ENCODE results near the gene CYP2W1.

CYP2W1 gene

GRCh38 chr7:946256-946996, 36.6 kb upstream of the CYP2W1 start:
- TF ChIP-seq CTCF (IDR thresholded peaks at IDR 0.05; ENCODE audit: low read depth, low read length) = no peak
- no peak overlapping the region for H3K4me3 ChIP-seq (replicated peaks in 1 of 2; ENCODE audit: low read depth in 2 of 2, low read length in 2 of 2)

GRCh38 chr7:947391-948210, 35.4 kb upstream of the CYP2W1 start:
- H3K4me3 ChIP-seq (replicated peaks in 1 of 2; ENCODE audit: low read depth in 2 of 2, low read length in 2 of 2) = no peak overlapping the region
- no peak for TF ChIP-seq CTCF (IDR thresholded peaks at IDR 0.05; ENCODE audit: low read depth, low read length)
- no peak for DNase-seq (ENCODE audit: low read depth in 2 of 2)

More at GRCh38 chr7:946256-946996, 36.6 kb upstream of the CYP2W1 start:
- DNase-seq (ENCODE audit: low read depth in 2 of 2) = no peak

- DNase-seq (ENCODE audit: low read depth in 2 of 2) = no peak
- TF ChIP-seq CTCF (IDR thresholded peaks at IDR 0.05; ENCODE audit: low read depth, low read length) = no peak
- no peak overlapping the region for H3K4me3 ChIP-seq (replicated peaks in 1 of 2; ENCODE audit: low read depth in 2 of 2, low read length in 2 of 2)
Measured at GRCh38 chr7:949021-949934, 33.7 kb upstream of the CYP2W1 start.

- no peak for DNase-seq (ENCODE audit: low read depth in 2 of 2)
- no peak for TF ChIP-seq CTCF (IDR thresholded peaks at IDR 0.05; ENCODE audit: low read depth, low read length)
- no peak overlapping the region for H3K4me3 ChIP-seq (replicated peaks in 1 of 2; ENCODE audit: low read depth in 2 of 2, low read length in 2 of 2)
Measured at GRCh38 chr7:951881-952547, 31.0 kb upstream of the CYP2W1 start.

GRCh38 chr7:952548-953441, 30.2 kb upstream of the CYP2W1 start:
- H3K4me3 ChIP-seq (replicated peaks in 1 of 2; ENCODE audit: low read depth in 2 of 2, low read length in 2 of 2) = no peak overlapping the region
- DNase-seq (ENCODE audit: low read depth in 2 of 2) = no peak
- TF ChIP-seq CTCF (IDR thresholded peaks at IDR 0.05; ENCODE audit: low read depth, low read length) = no peak

Data from cardiac fibroblast (primary cell).